PC-9 (cell line): ENCODE data around the gene RPL13. TPM values are rescaled to one million over a fixed set of nuclear protein-coding genes. Genes with fewer than 3 reads are reported as not detected.

ENCODE experiments used
- BruUV-seq: library from RNA; stranded (reverse); fragments of 400-500 nt; replicated peaks from 2 replicates; lab custom pipeline; 2021; lab: Mats Ljungman, UMichigan
- CTCF ChIA-PET: fragments of 300-600 bp; sonication (Branson Sonifier 250); formaldehyde crosslinking; loops from one replicate; lab custom pipeline; 2022; ENCODE audit warnings: antibody characterized with exemption; lab: Charles Lee
- POLR2A ChIA-PET: fragments of 300-600 bp; sonication (Branson Sonifier 250); formaldehyde crosslinking; loops from one replicate; lab custom pipeline; 2022; ENCODE audit warnings: antibody characterized with exemption; ENCODE audit not compliant: unreplicated experiment; lab: Charles Lee
- DNase-seq, 2 experiments: peaks; one replicate each; pipeline versions ENCODE4 v3.0.0 to v3.0.0-alpha.2; 2015 to 2022; ENCODE audit warnings: mixed read lengths in 1 of 2
- H2AFZ ChIP-seq: fragments of 200-600 bp; sonication (generic); 2 replicates; pipeline ENCODE4 v1.8.1; 2017; ENCODE audit warnings: antibody characterized with exemption
- H3F3A ChIP-seq: fragments of 200-600 bp; sonication (generic); 2 replicates; pipeline ENCODE4 v1.8.1; 2017; ENCODE audit warnings: antibody characterized with exemption, mild to moderate bottlenecking, low read depth; ENCODE audit not compliant: insufficient read depth
- H3K27ac ChIP-seq: fragments of 200-600 bp; sonication (generic); 2 replicates; pipeline ENCODE4 v1.6.1; 2016; ENCODE audit warnings: mixed run types
- H3K27me3 ChIP-seq: fragments of 200-600 bp; sonication (generic); 2 replicates; pipeline ENCODE4 v1.6.1; 2016; ENCODE audit warnings: low read depth, mixed run types; ENCODE audit not compliant: insufficient read depth
- H3K36me3 ChIP-seq: fragments of 200-600 bp; sonication (generic); 2 replicates; pipeline ENCODE4 v1.6.1; 2016; ENCODE audit warnings: low read depth, mixed run types
- H3K4me1 ChIP-seq: fragments of 200-600 bp; sonication (generic); replicated peaks from 2 replicates; pipeline ENCODE4 v1.6.1; 2016; ENCODE audit warnings: mixed run types; ENCODE audit not compliant: insufficient read depth
- H3K4me2 ChIP-seq: fragments of 200-600 bp; sonication (generic); 2 replicates; pipeline ENCODE4 v1.6.1; 2017; ENCODE audit warnings: mixed run types
- H3K4me3 ChIP-seq: fragments of 200-600 bp; sonication (generic); 2 replicates; pipeline ENCODE4 v1.6.1; 2016; ENCODE audit warnings: mixed run types
- H3K79me2 ChIP-seq: fragments of 200-600 bp; sonication (generic); 2 replicates; pipeline ENCODE4 v1.6.1; 2017; ENCODE audit warnings: low read depth, mixed run types
- H3K9me2 ChIP-seq: fragments of 200-600 bp; sonication (generic); 2 replicates; pipeline ENCODE4 v1.8.1; 2017; ENCODE audit warnings: mild to moderate bottlenecking; ENCODE audit not compliant: insufficient read depth
- H3K9me3 ChIP-seq: fragments of 200-600 bp; sonication (generic); 2 replicates; pipeline ENCODE4 v1.8.1; 2016; ENCODE audit warnings: low read depth; ENCODE audit not compliant: insufficient read depth
- H4K20me1 ChIP-seq: fragments of 200-600 bp; sonication (generic); 2 replicates; pipeline ENCODE4 v1.8.1; 2017; ENCODE audit not compliant: insufficient read depth
- EZH2 ChIP-seq: fragments of 200-600 bp; sonication (generic); IDR thresholded peaks from 2 replicates; pipeline ENCODE4 v1.8.0; 2017; ENCODE audit warnings: antibody characterized with exemption, low read depth
- intact Hi-C: fragments of 100-400 bp; cut with micrococcal nuclease; formaldehyde crosslinking; loops from one replicate; pipeline ENCODE4 v1.10.0; 2022; ENCODE audit not compliant: unreplicated experiment
- total RNA-seq: library from RNA; stranded (reverse); gene quantifications from 2 replicates; pipeline ENCODE4 v1.2.3, GENCODE V29; 2021
- TF ChIP-seq, protein P1 (sequence below): fragments of 200-600 bp; sonication (generic); conservative IDR thresholded peaks from 2 replicates; pipeline ENCODE4 v1.6.1; 2017; ENCODE audit warnings: mixed run types, antibody characterized with exemption, mild to moderate bottlenecking, moderate library complexity

The RPL13 gene
- total RNA-seq, 1 experiment from 2014 or later: 2,045 TPM

DNA sequence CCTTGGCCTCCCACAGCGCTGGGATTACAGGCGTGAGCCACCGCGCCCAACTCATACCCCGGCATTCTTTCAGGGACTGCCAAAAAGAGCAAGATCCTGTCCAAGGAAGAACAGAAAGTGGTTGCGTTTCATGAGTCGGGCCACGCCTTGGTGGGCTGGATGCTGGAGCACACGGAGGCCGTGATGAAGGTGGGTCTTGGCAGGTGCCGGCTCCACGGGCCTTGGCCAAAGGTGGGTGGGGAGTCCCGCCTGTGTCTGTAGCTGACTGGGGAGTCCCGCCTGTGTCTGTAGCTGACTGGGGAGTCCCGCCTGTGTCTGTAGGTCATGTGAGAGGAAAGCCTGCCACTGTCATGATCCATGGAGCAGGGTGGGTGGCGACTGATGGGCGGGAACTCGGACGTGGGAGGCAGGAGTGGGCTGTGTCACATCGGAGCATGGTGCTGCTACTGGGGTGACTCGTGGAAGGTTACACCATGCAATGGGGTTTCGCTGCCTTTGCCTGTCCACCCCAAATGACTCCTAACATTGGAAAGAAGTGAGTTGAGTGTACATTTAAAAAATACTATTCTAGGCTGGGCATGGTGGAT is 10.0 kb upstream of the RPL13 start:
- H3K27me3 ChIP-seq: no peaks in the 10 kb centered on the region
- ChIA-PET CTCF (interaction anchor here (0.6 kb wide), 1 partner anchor 10 kb away, joined by 3 read pairs; no protein-coding TSS in a partner anchor), POLR2A (no interaction called here)
- no peak overlapping the region for H2AFZ ChIP-seq
- no peaks in the 10 kb centered on the region for H3K9me2 ChIP-seq
- no peak overlapping the region for H3K27ac ChIP-seq
- H3K4me2 ChIP-seq: no peak overlapping the region
- H3K79me2 ChIP-seq: no peaks in the 10 kb centered on the region
- H3K36me3 ChIP-seq: peaks cover 7% of the 10 kb centered on the region; the same call in 1 of the 2 replicates
- intact Hi-C loops: no loop called here
- no peaks in the 10 kb centered on the region for H3F3A ChIP-seq
- no peak overlapping the region for H3K4me3 ChIP-seq
- H4K20me1 ChIP-seq: no peaks in the 10 kb centered on the region
- BruUV-seq: no TSS peak
- no peak for DNase-seq
- no peaks in the 10 kb centered on the region for H3K9me3 ChIP-seq
- H3K4me1 ChIP-seq: no peaks in the 10 kb centered on the region
- no peak for TF ChIP-seq EZH2
- TF ChIP-seq, protein P1, sequence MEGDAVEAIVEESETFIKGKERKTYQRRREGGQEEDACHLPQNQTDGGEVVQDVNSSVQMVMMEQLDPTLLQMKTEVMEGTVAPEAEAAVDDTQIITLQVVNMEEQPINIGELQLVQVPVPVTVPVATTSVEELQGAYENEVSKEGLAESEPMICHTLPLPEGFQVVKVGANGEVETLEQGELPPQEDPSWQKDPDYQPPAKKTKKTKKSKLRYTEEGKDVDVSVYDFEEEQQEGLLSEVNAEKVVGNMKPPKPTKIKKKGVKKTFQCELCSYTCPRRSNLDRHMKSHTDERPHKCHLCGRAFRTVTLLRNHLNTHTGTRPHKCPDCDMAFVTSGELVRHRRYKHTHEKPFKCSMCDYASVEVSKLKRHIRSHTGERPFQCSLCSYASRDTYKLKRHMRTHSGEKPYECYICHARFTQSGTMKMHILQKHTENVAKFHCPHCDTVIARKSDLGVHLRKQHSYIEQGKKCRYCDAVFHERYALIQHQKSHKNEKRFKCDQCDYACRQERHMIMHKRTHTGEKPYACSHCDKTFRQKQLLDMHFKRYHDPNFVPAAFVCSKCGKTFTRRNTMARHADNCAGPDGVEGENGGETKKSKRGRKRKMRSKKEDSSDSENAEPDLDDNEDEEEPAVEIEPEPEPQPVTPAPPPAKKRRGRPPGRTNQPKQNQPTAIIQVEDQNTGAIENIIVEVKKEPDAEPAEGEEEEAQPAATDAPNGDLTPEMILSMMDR: no peak

DNA sequence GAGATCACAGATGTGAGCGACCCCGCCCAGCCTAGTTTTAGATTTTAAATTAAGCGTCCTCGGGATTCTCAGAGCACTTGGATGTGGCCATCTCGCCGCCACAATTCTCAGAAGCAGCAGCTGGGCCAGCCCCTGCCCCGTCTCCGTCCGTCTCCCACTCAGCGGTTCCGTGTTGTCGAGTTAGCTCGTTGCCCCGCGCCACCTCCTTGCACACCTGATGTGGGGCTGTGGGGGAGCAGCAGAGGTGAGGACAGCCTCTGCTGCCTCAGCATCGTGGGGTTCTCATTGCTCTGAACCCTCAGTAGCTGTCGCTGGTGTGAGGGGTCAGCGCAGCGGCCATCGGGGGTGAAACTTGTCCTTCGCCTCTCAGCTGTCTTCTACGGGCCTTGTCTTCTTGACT is 8.2 kb upstream of the RPL13 start:
- BruUV-seq: no TSS peak
- Histone ChIP-seq H2AFZ (no peak overlapping the region), H3K79me2 (no peaks in the 10 kb centered on the region), H3F3A (peaks cover 13% of the 10 kb centered on the region; the same call in 1 of the 2 replicates), H3K9me2 (no peaks in the 10 kb centered on the region), H3K4me2 (no peak overlapping the region), H3K4me3 (no peak overlapping the region), H4K20me1 (no peaks in the 10 kb centered on the region), H3K4me1 (no peaks in the 10 kb centered on the region), H3K9me3 (no peaks in the 10 kb centered on the region), H3K27me3 (no peaks in the 10 kb centered on the region), H3K27ac (no peak overlapping the region), H3K36me3 (peaks cover 8% of the 10 kb centered on the region; the same call in 1 of the 2 replicates)
- no peak for DNase-seq
- ChIA-PET POLR2A (no interaction called here), CTCF (no interaction called here)
- intact Hi-C loops: no loop called here
- no peak for TF ChIP-seq EZH2
- TF ChIP-seq, protein P1: no peak

DNA sequence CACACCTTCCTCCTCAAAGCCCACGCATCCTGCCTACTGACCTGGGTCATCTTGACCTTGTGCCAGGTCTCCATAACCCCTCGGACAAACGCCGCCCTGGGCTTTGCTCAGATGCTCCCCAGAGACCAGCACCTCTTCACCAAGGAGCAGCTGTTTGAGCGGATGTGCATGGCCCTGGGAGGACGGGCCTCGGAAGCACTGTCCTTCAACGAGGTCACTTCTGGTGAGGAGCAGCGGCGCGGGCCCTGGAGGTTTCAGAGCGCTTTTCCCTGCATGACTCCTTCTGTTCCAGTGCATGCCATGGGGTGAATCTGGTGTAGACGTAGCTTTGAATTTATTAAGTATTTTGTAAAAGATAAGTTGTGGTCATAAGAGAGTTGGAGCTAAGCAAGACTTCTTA is 7.6 kb upstream of the RPL13 start:
- intact Hi-C loops: no loop called here
- Histone ChIP-seq H3K36me3 (peaks cover 8% of the 10 kb centered on the region; the same call in 1 of the 2 replicates), H3K4me1 (no peaks in the 10 kb centered on the region), H4K20me1 (no peaks in the 10 kb centered on the region), H3K4me2 (no peak overlapping the region), H3K27ac (no peak overlapping the region), H3F3A (peaks cover 19% of the 10 kb centered on the region; the same call in 1 of the 2 replicates), H2AFZ (no peak overlapping the region), H3K9me3 (no peaks in the 10 kb centered on the region), H3K4me3 (no peak overlapping the region), H3K79me2 (0 out of 2 replicates have a peak, but pooled peaks cover 4% of the 10 kb centered on the region), H3K27me3 (no peaks in the 10 kb centered on the region), H3K9me2 (no peaks in the 10 kb centered on the region)
- DNase-seq: no peak
- CTCF ChIA-PET: no interaction called here
- no TSS peak for BruUV-seq
- TF ChIP-seq, protein P1: no peak
- TF ChIP-seq EZH2: no peak
- POLR2A ChIA-PET: no interaction called here
